Activated naive CD4-positive, alpha-beta T cell treated with Interleukin-2 at 50 U/mL for 16 hours (primary cell): ENCODE results near the gene CTNNA3.

Experiments
- DNase-seq: peaks from one replicate; pipeline ENCODE4 v3.0.0-alpha.2; 2020

Gene CTNNA3

GRCh38 chr10:66246177-66246576 lies 1449.8 kb downstream of the CTNNA3 start:
- DNase-seq = no peak

- DNase-seq = no peak
These were observed 1451.0 kb downstream of the CTNNA3 start for GRCh38 chr10:66244953-66245352.

GRCh38 chr10:66242885-66243284 lies 1453.1 kb downstream of the CTNNA3 start:
- no peak for DNase-seq

- DNase-seq = no peak
These were observed 1456.9 kb downstream of the CTNNA3 start for GRCh38 chr10:66239062-66239461.

GRCh38 chr10:66238343-66238742 lies 1457.7 kb downstream of the CTNNA3 start:
- no peak for DNase-seq

- DNase-seq = no peak
These were observed 1461.1 kb downstream of the CTNNA3 start for GRCh38 chr10:66234872-66235271.

- no peak for DNase-seq
These were observed 1467.1 kb downstream of the CTNNA3 start for GRCh38 chr10:66228887-66229286.

- no peak for DNase-seq
These were observed 1472.3 kb downstream of the CTNNA3 start for GRCh38 chr10:66223656-66224055.

- no peak for DNase-seq
These were observed 1473.4 kb downstream of the CTNNA3 start for GRCh38 chr10:66222462-66223046.

- no peak for DNase-seq
These were observed 1476.9 kb downstream of the CTNNA3 start for GRCh38 chr10:66218981-66219587.

- DNase-seq = no peak
These were observed 1477.7 kb downstream of the CTNNA3 start for GRCh38 chr10:66218289-66218688.

- no peak for DNase-seq
These were observed 1480.1 kb downstream of the CTNNA3 start for GRCh38 chr10:66215920-66216319.

GRCh38 chr10:66214721-66215404 lies 1481.1 kb downstream of the CTNNA3 start:
- no peak for DNase-seq

GRCh38 chr10:66209025-66209424 lies 1487.0 kb downstream of the CTNNA3 start:
- DNase-seq = no peak

- DNase-seq = no peak
These were observed 1491.2 kb downstream of the CTNNA3 start for GRCh38 chr10:66204838-66205237.

GRCh38 chr10:66202101-66202500 lies 1493.9 kb downstream of the CTNNA3 start:
- DNase-seq = no peak

GRCh38 chr10:66192162-66192831 lies 1503.7 kb downstream of the CTNNA3 start:
- DNase-seq = no peak

- DNase-seq = no peak
These were observed 1505.6 kb downstream of the CTNNA3 start for GRCh38 chr10:66190413-66190812.

- DNase-seq = no peak
These were observed 1506.7 kb downstream of the CTNNA3 start for GRCh38 chr10:66189271-66189670.

- no peak for DNase-seq
These were observed 1508.8 kb downstream of the CTNNA3 start for GRCh38 chr10:66187053-66187733.

- DNase-seq = no peak
These were observed 1513.0 kb downstream of the CTNNA3 start for GRCh38 chr10:66183028-66183427.

GRCh38 chr10:66180581-66181318 lies 1515.2 kb downstream of the CTNNA3 start:
- DNase-seq = no peak

- no peak for DNase-seq
These were observed 1516.0 kb downstream of the CTNNA3 start for GRCh38 chr10:66180021-66180420.
